DND-41 (cell line): ENCODE measurements around the gene OR6M1.

Experiments
- ATAC-seq: fragments of 200-7000 bp; cut with Tn5 transposase; 3 replicates; pipeline ENCODE4 v1.9.1; 2021; ENCODE audit warnings: low read depth; ENCODE audit not compliant: insufficient read depth
- DNase-seq: peaks from one replicate; pipeline ENCODE4 v3.0.0-alpha.2; 2020
- H2AFZ ChIP-seq: 2 replicates; pipeline ENCODE4 v1.6.0; 2012; ENCODE audit warnings: low read depth, low read length
- H3K27ac ChIP-seq: 2 replicates; pipeline ENCODE4 v1.5.1; 2012; ENCODE audit warnings: low read length, inconsistent platforms
- H3K27me3 ChIP-seq: fragments of 200-600 bp; sonication (generic); 2 replicates; pipeline ENCODE4 v1.6.0; 2012; ENCODE audit warnings: low read length, mild to moderate bottlenecking, inconsistent platforms; ENCODE audit not compliant: insufficient read depth, poor library complexity
- H3K36me3 ChIP-seq: 2 replicates; pipeline ENCODE4 v1.5.1; 2012; ENCODE audit warnings: low read length, inconsistent platforms; ENCODE audit not compliant: insufficient read depth
- H3K4me1 ChIP-seq: 2 replicates; pipeline ENCODE4 v1.5.1; 2012; ENCODE audit warnings: mild to moderate bottlenecking, low read length; ENCODE audit not compliant: insufficient read depth
- H3K4me2 ChIP-seq: 2 replicates; pipeline ENCODE4 v1.6.0; 2012; ENCODE audit warnings: mild to moderate bottlenecking, moderate library complexity, low read length, inconsistent platforms; ENCODE audit not compliant: insufficient read depth
- H3K4me3 ChIP-seq, 2 experiments: fragments of 200-600 bp in 1 of 2; shearing (Covaris generic) in 1 of 2; 2 replicates each; pipeline ENCODE4 v1.5.1; 2012 to 2016; ENCODE audit warnings: inconsistent platforms in 2 of 2, low read length in 2 of 2, mild to moderate bottlenecking in 2 of 2, low read depth in 1 of 2, moderate library complexity in 1 of 2
- H3K79me2 ChIP-seq: 2 replicates; pipeline ENCODE4 v1.6.0; 2012; ENCODE audit warnings: low read length, inconsistent platforms; ENCODE audit not compliant: insufficient read depth
- H3K9ac ChIP-seq: 2 replicates; pipeline ENCODE4 v1.6.0; 2012; ENCODE audit warnings: low read depth, mild to moderate bottlenecking, inconsistent platforms, low read length, moderate library complexity
- H3K9me3 ChIP-seq: 2 replicates; pipeline ENCODE4 v1.5.1; 2012; ENCODE audit warnings: low read length, moderate library complexity, mild to moderate bottlenecking, inconsistent platforms; ENCODE audit not compliant: insufficient read depth, severe bottlenecking
- H4K20me1 ChIP-seq: 2 replicates; pipeline ENCODE4 v1.6.0; 2012; ENCODE audit warnings: low read length; ENCODE audit not compliant: insufficient read depth
- CTCF ChIP-seq: IDR thresholded peaks from 2 replicates; pipeline ENCODE4 v1.5.1; 2012; ENCODE audit warnings: borderline replicate concordance, low read length, moderate library complexity, mild to moderate bottlenecking; ENCODE audit not compliant: poor library complexity, severe bottlenecking; ENCODE audit errors: extremely low read depth
- EZH2 ChIP-seq: IDR thresholded peaks from 3 replicates; pipeline ENCODE4 v1.6.1; 2012; ENCODE audit warnings: borderline replicate concordance, low read depth, mild to moderate bottlenecking, moderate library complexity, low read length, inconsistent platforms; ENCODE audit not compliant: severe bottlenecking

OR6M1 gene

GRCh38 chr11:123775715-123776549 is 30.2 kb downstream of the OR6M1 start:
- DNase-seq, result no peak

GRCh38 chr11:123775289-123775688 is 30.9 kb downstream of the OR6M1 start:
- H3K27ac ChIP-seq, result no peak overlapping the region

More at GRCh38 chr11:123775715-123776549, 30.2 kb downstream of the OR6M1 start:
- H4K20me1 ChIP-seq, result no peaks in the 10 kb centered on the region
- no peak overlapping the region for H3K4me2 ChIP-seq
- H3K27me3 ChIP-seq, result no peaks in the 10 kb centered on the region
- H3K27ac ChIP-seq, result no peak overlapping the region
- H3K9ac ChIP-seq, result no peak overlapping the region
- no peak overlapping the region for H3K4me3 ChIP-seq
- ATAC-seq, result no peak
- H3K36me3 ChIP-seq, result no peaks in the 10 kb centered on the region
- H3K9me3 ChIP-seq, result no peaks in the 10 kb centered on the region
- H3K4me1 ChIP-seq, result no peaks in the 10 kb centered on the region
- TF ChIP-seq EZH2 (no peak), CTCF (no peak)
- no peak overlapping the region for H2AFZ ChIP-seq
- H3K79me2 ChIP-seq, result no peaks in the 10 kb centered on the region

DNA sequence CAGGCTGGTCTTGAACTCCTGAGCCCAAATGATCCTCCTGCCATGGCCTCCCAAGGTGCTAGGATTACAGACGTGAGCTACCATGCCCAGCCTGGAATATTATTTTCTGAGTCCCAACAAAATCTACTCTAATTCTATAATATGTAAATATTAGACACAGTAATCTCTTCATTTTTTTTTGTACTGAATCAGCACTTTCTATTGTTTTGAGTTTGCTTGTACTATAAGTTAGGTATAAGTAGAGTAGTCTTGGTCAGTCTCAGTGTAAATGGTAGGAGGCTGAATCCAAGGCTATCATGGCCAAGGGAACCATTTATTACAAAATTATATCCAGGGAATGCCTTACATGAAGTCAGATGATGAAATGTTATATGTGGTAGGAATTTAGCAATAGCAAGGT is 32.2 kb downstream of the OR6M1 start:
- ATAC-seq, result no peak

More at GRCh38 chr11:123775289-123775688, 30.9 kb downstream of the OR6M1 start:
- no peaks in the 10 kb centered on the region for H4K20me1 ChIP-seq
- no peaks in the 10 kb centered on the region for H3K79me2 ChIP-seq
- ATAC-seq (no peak), DNase-seq (no peak)
- H3K9me3 ChIP-seq, result no peaks in the 10 kb centered on the region
- no peak overlapping the region for H3K4me3 ChIP-seq
- TF ChIP-seq EZH2, result no peak
- no peak for TF ChIP-seq CTCF
- no peaks in the 10 kb centered on the region for H3K36me3 ChIP-seq
- H2AFZ ChIP-seq, result no peak overlapping the region
- no peaks in the 10 kb centered on the region for H3K4me1 ChIP-seq
- H3K4me2 ChIP-seq, result no peak overlapping the region
- no peaks in the 10 kb centered on the region for H3K27me3 ChIP-seq
- H3K9ac ChIP-seq, result no peak overlapping the region

DNA sequence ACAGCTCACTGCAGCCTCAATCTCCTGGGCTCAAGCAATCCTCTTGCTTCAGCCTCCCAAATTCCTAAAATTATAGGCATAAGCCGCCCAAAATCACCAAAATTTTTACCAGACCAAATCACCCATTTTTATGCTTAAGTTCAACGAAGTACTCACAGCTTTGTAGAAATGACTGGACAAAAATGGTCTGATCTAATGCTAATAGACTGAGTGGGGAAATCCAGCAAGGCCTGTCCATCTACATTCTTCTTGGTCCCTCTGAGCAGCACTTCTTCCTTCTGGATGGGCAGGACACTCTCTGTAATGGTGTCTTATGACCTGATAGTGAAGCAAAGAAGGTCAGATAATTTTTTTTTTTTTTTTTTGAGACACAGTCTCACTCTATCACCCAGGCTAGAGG is 33.1 kb downstream of the OR6M1 start:
- DNase-seq (no peak), ATAC-seq (no peak)
- Histone ChIP-seq H3K36me3 (no peaks in the 10 kb centered on the region), H3K9me3 (no peaks in the 10 kb centered on the region), H3K4me2 (no peak overlapping the region), H3K27me3 (no peaks in the 10 kb centered on the region), H3K4me3 (no peak overlapping the region), H3K9ac (no peak overlapping the region), H4K20me1 (no peaks in the 10 kb centered on the region), H3K27ac (no peak overlapping the region), H3K79me2 (no peaks in the 10 kb centered on the region), H3K4me1 (no peaks in the 10 kb centered on the region), H2AFZ (no peak overlapping the region)
- TF ChIP-seq EZH2, result no peak
- TF ChIP-seq CTCF, result no peak

More for the DNA sequence above, 32.2 kb downstream of the OR6M1 start:
- no peaks in the 10 kb centered on the region for H3K79me2 ChIP-seq
- no peak overlapping the region for H2AFZ ChIP-seq
- no peaks in the 10 kb centered on the region for H3K9me3 ChIP-seq
- H3K36me3 ChIP-seq, result no peaks in the 10 kb centered on the region
- H3K27ac ChIP-seq, result no peak overlapping the region
- no peak for TF ChIP-seq EZH2
- H3K9ac ChIP-seq, result no peak overlapping the region
- no peaks in the 10 kb centered on the region for H3K4me1 ChIP-seq
- H3K4me3 ChIP-seq, result no peak overlapping the region
- H4K20me1 ChIP-seq, result no peaks in the 10 kb centered on the region
- H3K27me3 ChIP-seq, result no peaks in the 10 kb centered on the region
- no peak overlapping the region for H3K4me2 ChIP-seq
- DNase-seq, result no peak
